Measurements from ENCODE around the gene ZNF672.

Gene ZNF672

GRCh38 chr1:248807067-248807737 lies 30.8 kb upstream of the ZNF672 start:
- in situ Hi-C loops (cut with MboI; ENCODE audit: low sequenced_read_pairs) = no loop called here
- no peaks in the 10 kb centered on the region for H3K4me1 ChIP-seq
- no peak overlapping the region for H3K4me3 ChIP-seq
- no peaks in the 10 kb centered on the region for H3K27me3 ChIP-seq (ENCODE audit: low read depth)
- H3K9me3 ChIP-seq = no peaks in the 10 kb centered on the region
- DNase-seq (ENCODE audit: low spot score in 2 of 2) = peak; percentile 50 to 80
- no peaks in the 10 kb centered on the region for H3K36me3 ChIP-seq (replicated peaks)

- no peak overlapping the region for H3K4me3 ChIP-seq
- H3K9me3 ChIP-seq = no peaks in the 10 kb centered on the region
- H3K36me3 ChIP-seq (replicated peaks) = peaks cover 3% of the 10 kb centered on the region
- no peak for DNase-seq (ENCODE audit: low spot score in 2 of 2)
- no peaks in the 10 kb centered on the region for H3K27me3 ChIP-seq (ENCODE audit: low read depth)
- in situ Hi-C loops (cut with MboI; ENCODE audit: low sequenced_read_pairs) = no loop called here
- no peaks in the 10 kb centered on the region for H3K4me1 ChIP-seq
Measured at GRCh38 chr1:248808876-248809275, 29.1 kb upstream of the ZNF672 start.

GRCh38 chr1:248810000-248810726 lies 27.9 kb upstream of the ZNF672 start:
- DNase-seq (ENCODE audit: low spot score in 2 of 2) = no peak
- Histone ChIP-seq H3K4me3 (no peak overlapping the region), H3K9me3 (no peaks in the 10 kb centered on the region), H3K27me3 (ENCODE audit: low read depth) (no peaks in the 10 kb centered on the region), H3K36me3 (replicated peaks) (peaks cover 14% of the 10 kb centered on the region), H3K4me1 (no peaks in the 10 kb centered on the region)
- in situ Hi-C loops (cut with MboI; ENCODE audit: low sequenced_read_pairs) = no loop called here

DNA sequence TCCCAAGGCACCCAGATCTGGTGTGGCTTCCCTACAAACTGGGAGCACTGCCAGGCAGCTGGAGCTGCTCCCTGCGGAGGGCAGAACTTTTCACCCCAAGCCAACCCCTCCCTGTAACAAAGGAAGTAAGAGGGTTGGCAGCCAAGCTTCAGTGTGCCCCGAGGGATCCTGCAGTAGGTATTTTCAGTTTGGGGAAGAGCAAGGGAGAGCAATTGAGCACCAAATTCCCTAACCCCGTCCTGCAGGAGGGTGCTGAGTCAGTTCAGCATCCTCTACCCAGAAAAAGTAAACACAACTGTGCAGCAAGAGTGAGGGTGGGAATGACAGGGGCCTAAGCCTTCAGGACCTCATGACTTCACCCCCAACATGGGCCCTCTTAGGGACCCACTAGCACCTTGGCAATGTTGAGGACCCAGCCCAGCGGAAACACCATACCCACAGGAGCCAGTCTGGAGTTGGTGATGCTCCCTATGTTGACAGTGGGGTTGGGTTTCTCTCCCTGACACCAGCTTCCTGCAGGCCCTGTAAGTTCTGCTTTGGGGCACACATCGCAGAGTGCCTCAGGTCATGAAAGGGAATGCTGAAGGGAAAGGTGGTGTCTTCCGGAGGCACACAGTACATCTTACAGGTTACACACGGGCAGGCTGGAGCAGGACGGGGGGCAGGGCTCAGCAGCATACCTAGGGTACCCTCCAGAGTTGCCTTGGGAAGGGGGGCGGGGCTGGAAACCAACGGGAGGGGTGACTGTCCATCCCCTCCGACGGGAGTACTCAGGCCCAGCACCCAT lies 27.1 kb upstream of the ZNF672 start:
- no peak overlapping the region for H3K4me3 ChIP-seq
- H3K9me3 ChIP-seq = no peaks in the 10 kb centered on the region
- H3K27me3 ChIP-seq (ENCODE audit: low read depth) = no peaks in the 10 kb centered on the region
- no peaks in the 10 kb centered on the region for H3K4me1 ChIP-seq
- in situ Hi-C loops (cut with MboI; ENCODE audit: low sequenced_read_pairs) = no loop called here
- DNase-seq (ENCODE audit: low spot score in 2 of 2) = no peak
- peaks cover 15% of the 10 kb centered on the region for H3K36me3 ChIP-seq (replicated peaks)

DNA sequence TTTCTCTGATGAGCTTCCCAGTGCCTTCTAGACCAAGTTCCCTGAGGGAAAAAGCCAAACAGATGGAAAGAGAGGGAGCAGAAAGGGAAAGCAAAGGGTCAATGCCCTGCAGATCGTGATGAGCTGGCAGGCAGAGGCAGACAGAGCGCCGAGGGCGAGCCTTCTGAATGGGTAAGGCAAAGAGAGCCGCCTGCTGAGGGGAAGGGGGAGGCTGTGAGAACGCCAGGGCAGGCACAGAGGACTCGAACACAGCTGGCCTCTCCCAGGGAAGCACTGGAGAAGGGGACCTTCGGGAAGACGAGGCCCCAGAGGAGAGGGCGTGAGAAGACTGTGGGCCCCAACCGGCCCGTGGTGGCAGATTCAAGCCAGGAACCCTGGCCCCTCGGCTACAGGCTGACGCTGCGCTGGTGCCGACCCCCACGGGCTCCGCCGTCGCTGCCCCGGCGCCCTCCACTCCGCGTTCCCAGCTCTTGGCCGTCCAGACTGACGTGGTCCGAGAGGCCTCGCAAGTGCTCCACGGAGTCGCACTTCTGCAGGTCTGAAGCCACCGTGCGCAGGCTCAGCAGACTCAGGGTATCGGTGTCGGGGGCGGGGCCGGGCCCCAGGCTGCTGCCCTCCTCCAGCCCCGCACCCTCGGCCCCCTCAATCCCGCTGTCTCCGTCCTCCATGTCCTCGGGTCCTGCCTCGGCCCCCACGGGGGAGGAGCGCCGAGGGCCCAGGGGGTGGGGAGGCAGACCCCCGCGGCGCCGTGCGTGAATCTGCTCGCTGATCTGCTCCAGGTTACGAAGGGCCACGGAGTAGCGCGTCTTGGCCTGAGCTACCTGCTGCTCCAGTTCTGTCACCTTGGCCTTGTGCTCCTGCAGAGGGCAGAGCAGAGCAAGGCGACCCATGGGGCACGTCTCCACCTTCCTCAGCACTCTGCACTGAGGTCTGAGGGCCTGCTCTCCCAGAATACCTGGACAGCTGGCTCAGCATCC lies 26.2 kb upstream of the ZNF672 start:
- H3K9me3 ChIP-seq = no peaks in the 10 kb centered on the region
- H3K27me3 ChIP-seq (ENCODE audit: low read depth) = no peaks in the 10 kb centered on the region
- peaks cover 19% of the 10 kb centered on the region for H3K36me3 ChIP-seq (replicated peaks)
- no peak overlapping the region for H3K4me3 ChIP-seq
- no peak for DNase-seq (ENCODE audit: low spot score in 2 of 2)
- in situ Hi-C loops (cut with MboI; ENCODE audit: low sequenced_read_pairs) = no loop called here
- no peaks in the 10 kb centered on the region for H3K4me1 ChIP-seq

DNA sequence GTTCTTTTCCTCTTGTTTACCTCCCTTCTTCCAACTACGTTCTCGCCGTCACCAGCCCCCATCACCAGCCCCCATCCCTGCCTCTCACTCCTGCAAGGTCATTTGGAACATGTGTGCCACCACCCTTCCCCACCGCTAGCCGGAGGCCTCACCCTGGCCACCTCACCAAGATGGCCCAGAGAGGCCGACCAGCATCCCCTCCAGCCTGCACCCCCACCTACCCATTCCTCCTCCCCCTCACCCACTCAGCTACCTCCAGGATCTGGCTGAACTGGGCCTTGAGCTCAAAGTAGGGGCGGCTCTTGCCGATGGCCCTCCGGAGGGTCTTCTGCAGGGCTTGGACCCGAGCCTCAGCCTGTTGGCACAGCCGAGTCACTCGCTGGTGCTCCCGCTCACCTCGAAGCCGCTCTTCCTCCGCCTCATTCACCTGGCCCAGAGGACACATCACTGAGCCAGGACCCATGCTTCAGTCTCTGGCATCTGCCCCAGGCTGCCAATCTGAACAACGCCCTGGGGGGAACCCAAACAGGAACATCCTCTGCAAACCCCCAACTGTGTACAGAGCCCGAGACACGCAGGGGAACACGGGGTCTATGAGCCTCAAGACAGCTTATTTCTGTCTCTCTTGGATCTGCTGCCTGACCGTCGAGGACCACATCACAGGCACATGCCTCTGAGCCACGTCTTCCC lies 25.1 kb upstream of the ZNF672 start:
- no peaks in the 10 kb centered on the region for H3K27me3 ChIP-seq (ENCODE audit: low read depth)
- in situ Hi-C loops (cut with MboI; ENCODE audit: low sequenced_read_pairs) = no loop called here
- no peak for DNase-seq (ENCODE audit: low spot score in 2 of 2)
- no peak overlapping the region for H3K4me3 ChIP-seq
- no peaks in the 10 kb centered on the region for H3K9me3 ChIP-seq
- H3K36me3 ChIP-seq (replicated peaks) = peaks cover 19% of the 10 kb centered on the region
- no peaks in the 10 kb centered on the region for H3K4me1 ChIP-seq

GRCh38 chr1:248813546-248813945 lies 24.5 kb upstream of the ZNF672 start:
- H3K27me3 ChIP-seq (ENCODE audit: low read depth) = no peaks in the 10 kb centered on the region
- H3K4me1 ChIP-seq = no peaks in the 10 kb centered on the region
- H3K4me3 ChIP-seq = no peak overlapping the region
- no peak for DNase-seq (ENCODE audit: low spot score in 2 of 2)
- peaks cover 19% of the 10 kb centered on the region for H3K36me3 ChIP-seq (replicated peaks)
- in situ Hi-C loops (cut with MboI; ENCODE audit: low sequenced_read_pairs) = no loop called here
- no peaks in the 10 kb centered on the region for H3K9me3 ChIP-seq

GRCh38 chr1:248814351-248814750 lies 23.7 kb upstream of the ZNF672 start:
- in situ Hi-C loops (cut with MboI; ENCODE audit: low sequenced_read_pairs) = no loop called here
- Histone ChIP-seq H3K4me3 (no peak overlapping the region), H3K27me3 (ENCODE audit: low read depth) (no peaks in the 10 kb centered on the region), H3K4me1 (no peaks in the 10 kb centered on the region), H3K9me3 (no peaks in the 10 kb centered on the region), H3K36me3 (replicated peaks) (peaks cover 19% of the 10 kb centered on the region)
- DNase-seq (ENCODE audit: low spot score in 2 of 2) = no peak

DNA sequence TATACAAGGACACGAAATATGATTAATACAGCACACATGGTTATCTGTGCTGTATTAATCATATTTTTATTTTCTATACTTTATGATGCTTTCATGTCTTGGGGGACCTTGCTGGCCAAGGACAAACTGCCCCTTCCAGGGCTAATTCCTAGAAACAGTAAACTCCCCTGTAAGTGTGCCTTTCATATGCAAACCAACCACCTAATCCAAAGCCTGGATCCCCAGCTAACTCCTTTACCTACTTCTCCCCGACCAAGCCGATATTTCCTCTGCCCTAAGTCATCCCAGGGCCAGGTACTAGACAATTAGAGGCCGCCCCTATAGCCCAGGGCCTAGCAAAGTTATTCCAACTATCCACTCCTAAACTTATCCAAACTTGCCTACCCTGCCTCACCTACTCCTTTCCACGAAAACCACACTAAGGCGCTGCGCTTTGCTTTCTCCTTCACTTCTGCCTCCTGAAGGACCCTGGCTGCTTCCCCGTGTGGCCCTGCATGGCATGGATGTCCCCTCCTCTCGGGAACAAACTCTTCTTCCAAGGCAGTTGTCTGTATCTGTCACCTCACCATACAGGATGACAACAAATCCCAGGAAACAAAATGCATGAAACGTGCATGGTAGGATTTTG lies 22.5 kb upstream of the ZNF672 start:
- H3K9me3 ChIP-seq = no peaks in the 10 kb centered on the region
- peaks cover 24% of the 10 kb centered on the region for H3K36me3 ChIP-seq (replicated peaks)
- H3K27me3 ChIP-seq (ENCODE audit: low read depth) = no peaks in the 10 kb centered on the region
- H3K4me3 ChIP-seq = no peak overlapping the region
- H3K4me1 ChIP-seq = no peaks in the 10 kb centered on the region
- in situ Hi-C loops (cut with MboI; ENCODE audit: low sequenced_read_pairs) = no loop called here
- DNase-seq (ENCODE audit: low spot score in 2 of 2) = no peak

GRCh38 chr1:248816042-248816851 lies 21.8 kb upstream of the ZNF672 start:
- Histone ChIP-seq H3K9me3 (no peaks in the 10 kb centered on the region), H3K4me1 (no peaks in the 10 kb centered on the region), H3K36me3 (replicated peaks) (peaks cover 30% of the 10 kb centered on the region), H3K4me3 (no peak overlapping the region), H3K27me3 (ENCODE audit: low read depth) (no peaks in the 10 kb centered on the region)
- in situ Hi-C loops (cut with MboI; ENCODE audit: low sequenced_read_pairs) = no loop called here
- DNase-seq (ENCODE audit: low spot score in 2 of 2) = no peak

- Histone ChIP-seq H3K4me3 (no peak overlapping the region), H3K27me3 (ENCODE audit: low read depth) (no peaks in the 10 kb centered on the region), H3K4me1 (no peaks in the 10 kb centered on the region), H3K36me3 (replicated peaks) (peaks cover 30% of the 10 kb centered on the region), H3K9me3 (no peaks in the 10 kb centered on the region)
- no peak for DNase-seq (ENCODE audit: low spot score in 2 of 2)
- in situ Hi-C loops (cut with MboI; ENCODE audit: low sequenced_read_pairs) = no loop called here
Measured at GRCh38 chr1:248817065-248817464, 21.0 kb upstream of the ZNF672 start.
